GM21717 (cell line): Measurements from ENCODE around the gene SCG3.
"Not testable (repeated sequence)": the region's sequence is repeated elsewhere in the genome, so short reads cannot be mapped to it uniquely, and the experiment has no call there.

Experiments
- ATAC-seq: cut with Tn5 transposase; IDR thresholded peaks from one replicate; pipeline ENCODE4 v1.9.1; 2021; ENCODE audit warnings: mild to moderate bottlenecking, moderate library complexity; ENCODE audit not compliant: unreplicated experiment

SCG3 gene

DNA sequence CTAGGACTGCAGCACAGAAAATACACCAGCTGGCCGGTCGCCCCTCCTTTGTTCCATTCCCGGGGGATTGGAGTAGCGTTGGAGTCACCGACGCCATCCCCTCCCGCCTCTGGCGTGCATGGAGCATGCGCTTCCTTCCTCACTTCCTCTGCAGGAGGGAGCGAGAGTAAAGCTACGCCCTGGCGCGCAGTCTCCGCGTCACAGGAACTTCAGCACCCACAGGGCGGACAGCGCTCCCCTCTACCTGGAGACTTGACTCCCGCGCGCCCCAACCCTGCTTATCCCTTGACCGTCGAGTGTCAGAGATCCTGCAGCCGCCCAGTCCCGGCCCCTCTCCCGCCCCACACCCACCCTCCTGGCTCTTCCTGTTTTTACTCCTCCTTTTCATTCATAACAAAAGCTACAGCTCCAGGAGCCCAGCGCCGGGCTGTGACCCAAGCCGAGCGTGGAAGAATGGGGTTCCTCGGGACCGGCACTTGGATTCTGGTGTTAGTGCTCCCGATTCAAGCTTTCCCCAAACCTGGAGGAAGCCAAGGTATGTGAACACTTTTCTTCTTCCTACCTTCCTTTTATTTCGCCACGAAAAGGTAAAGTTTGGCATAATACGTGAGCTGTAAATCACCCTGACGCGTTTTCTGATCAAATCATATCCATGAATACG, at the start of gene SCG3:
Gene SCG3, plus strand, starts transcription at position 201 of the 661 bp plus-strand sequence. Its CDS starts 253 bp downstream, at position 454.
- ATAC-seq, result no peak

DNA sequence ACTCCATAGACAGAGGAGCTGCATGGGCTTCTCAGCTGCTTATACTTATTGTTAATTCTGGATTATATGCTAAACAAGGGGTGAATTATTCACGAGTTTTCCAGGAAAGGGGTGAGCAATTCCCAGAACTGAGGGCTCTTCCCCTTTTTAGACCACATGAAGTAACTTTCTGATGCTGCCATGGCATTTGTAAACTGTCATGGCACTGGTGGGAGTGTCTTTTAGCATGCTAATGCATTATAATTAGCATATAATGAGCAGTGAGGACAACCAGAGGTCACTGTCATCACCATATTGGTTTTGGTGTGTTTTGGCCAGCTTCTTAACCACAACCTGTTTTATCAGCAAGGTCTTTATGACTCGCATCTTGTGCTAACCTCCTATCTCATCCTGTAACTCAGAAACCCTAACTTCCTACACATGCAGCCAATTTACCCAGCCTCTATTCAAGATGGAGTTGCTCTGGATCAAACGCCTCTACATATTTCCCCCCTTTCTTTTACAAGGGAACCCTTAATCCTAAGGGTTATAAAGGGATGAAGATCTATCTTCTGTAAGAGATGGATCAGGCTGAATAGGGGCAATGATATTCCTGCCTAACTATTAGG, 46.6 kb upstream of the SCG3 start:
- ATAC-seq, result no peak

DNA sequence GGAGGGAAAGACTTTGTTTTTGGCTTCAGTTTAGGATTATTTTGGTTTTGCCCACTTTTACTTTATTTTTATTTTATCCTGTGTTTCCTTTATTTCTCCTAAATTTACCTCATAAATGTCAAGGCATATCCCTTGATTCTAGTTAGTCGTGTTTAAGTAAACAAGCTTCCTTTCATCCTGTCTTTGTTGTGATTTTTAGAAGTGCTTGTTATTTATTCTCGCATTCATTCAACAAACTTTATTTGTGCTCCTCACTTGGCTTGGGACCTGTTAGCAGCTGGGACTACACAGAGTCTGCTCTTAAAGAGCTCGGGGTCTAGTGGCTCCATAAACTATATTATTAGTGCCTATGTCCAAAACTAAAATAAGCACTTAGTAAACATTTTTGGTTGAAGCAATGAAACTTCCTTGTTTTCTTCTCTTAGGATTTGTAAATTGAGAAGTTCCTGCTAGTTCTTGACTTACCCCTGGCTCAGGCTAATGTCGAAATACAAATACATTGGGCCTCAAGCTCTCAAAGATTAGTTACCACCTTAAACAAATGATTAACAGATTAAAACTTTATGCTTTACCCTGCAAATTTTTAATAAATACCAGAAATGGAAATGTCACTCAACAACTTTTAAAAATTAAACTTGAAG, 39.7 kb upstream of the SCG3 start:
- no peak for ATAC-seq

DNA sequence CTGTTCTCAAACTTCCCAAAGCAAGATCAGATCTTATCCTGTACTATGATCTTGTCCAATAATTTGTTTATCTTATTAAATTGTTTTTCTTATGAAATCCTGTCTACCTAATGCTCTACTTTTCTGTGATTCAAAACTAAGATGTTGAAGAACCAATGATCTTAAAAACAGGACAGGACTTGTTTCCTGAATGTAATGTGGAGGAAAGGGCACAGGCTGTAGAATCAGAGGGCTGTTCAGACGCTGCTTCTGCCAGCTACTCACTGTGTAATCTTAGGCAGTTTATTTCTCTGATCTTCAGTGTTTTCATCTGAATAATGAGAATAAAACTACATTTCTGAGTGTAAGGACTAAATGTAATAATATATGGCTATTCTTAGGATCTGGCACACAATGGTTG, 38.6 kb upstream of the SCG3 start:
- ATAC-seq, result no peak

DNA sequence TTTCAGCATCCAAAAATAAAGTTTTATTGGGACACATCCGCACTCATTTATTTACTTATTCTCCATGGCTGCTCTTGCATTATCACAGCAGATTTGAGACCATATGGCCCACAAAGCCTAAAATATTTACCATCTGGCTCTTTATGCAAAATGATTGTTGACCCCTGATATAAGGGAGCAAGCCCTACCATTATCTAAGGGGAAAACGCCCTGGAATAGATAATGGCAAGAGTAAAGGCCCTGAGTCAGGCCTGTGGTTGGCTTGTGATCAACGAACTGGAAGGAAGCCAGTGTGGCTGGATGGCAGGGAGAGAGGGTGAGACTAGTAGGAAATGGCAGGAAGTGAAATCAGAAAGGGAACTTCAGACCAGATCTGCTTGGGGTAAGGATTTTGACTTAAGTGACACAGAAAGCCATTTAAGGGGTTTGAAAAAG, 34.2 kb upstream of the SCG3 start:
- no peak for ATAC-seq

DNA sequence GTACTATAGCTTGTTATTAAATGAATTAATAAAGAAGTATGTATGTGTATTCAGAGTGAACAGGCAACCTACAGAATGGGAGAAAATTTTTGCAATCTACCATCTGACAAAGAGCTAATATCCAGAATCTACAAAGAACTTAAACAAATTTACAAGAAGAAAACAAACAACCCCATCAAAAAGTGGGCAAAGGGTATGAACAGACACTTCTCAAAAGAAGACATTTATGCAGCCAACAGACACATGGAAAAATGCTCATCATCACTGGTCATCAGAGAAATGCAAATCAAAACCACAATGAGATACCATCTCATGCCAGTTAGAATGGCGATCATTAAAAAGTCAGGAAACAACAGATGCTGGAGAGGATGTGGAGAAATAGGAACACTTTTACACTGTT, 33.2 kb upstream of the SCG3 start:
- ATAC-seq, result not testable (repeated sequence)

DNA sequence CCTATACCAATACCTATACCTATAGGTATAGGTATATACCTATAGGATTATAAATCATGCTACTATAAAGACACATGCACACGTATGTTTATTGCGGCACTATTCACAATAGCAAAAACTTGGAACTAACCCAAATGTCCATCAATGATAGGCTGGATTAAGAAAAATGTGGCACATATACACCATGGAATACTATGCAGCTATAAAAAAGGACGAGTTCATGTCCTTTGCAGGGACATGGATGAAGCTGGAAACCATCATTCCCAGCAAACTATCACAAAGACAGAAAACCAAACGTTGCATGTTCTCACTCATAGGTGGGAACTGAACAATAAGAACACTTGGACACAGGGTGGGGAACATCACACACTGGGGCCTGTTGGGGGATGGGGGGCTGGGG, 32.7 kb upstream of the SCG3 start:
- ATAC-seq, result not testable (repeated sequence)

DNA sequence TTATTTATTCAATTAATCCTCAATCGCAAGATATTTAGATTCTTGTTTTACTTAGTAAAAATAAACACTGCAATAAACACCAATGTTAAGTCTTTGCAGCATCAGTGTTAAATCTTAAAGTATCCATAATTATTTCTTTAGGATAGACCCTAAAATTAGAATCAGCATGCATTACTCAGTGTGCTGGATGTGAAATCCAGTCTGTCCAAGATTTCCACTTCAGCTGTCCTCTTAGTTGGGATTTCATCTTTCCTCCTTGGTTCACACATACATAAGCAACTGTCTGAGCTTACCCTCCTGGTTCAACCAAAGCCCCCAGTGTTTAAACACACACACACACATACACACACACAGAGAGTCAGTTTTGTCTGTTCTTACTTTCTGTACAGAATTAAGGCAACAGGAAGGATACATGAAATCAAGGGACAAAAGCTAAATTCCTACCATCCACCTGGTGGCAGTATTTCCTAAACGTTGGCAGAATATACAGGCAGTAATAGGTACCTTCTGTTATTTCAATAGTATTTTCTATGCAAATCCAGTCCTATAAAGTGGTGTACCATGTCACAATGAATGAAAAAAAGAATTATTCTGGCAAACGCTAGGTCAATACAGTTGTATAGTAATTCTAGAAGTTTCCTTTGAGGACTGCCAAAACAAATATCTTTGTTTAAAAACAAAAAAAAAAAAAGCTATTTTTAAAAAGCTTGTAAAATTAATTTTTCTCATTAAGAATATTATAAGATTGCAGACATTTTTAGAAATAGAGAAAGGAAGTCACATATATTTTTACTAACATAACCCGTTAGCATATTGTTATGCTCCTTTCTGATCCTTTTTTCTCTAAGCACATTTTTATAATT, 31.4 kb upstream of the SCG3 start:
- ATAC-seq, result no peak

DNA sequence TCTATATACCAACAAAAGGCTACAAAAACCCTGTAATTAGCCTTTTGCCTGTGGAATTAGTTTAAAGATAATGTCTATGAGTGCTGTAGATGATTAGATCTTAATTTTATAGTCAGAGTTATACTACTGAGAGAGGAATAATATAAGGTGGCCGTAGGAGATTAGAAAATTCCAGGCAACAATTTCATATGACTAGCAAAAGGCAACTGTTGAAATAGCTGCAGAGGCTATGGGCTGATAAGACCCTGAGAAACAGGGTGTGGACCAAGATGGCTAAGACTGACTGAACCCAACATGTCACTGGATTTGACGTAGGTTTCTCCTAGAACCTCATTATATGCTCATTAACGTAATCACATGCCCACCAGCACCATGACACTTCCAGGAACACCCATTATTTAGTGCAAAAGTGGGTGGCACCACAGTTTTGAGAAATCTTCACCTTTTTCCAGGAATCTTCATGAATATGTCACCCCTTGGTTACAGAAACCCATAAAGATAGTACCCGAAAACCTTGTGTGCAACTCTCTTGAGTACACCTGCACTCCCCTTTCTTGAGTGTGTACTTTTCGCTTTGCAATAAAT, 29.1 kb upstream of the SCG3 start:
- no peak for ATAC-seq

DNA sequence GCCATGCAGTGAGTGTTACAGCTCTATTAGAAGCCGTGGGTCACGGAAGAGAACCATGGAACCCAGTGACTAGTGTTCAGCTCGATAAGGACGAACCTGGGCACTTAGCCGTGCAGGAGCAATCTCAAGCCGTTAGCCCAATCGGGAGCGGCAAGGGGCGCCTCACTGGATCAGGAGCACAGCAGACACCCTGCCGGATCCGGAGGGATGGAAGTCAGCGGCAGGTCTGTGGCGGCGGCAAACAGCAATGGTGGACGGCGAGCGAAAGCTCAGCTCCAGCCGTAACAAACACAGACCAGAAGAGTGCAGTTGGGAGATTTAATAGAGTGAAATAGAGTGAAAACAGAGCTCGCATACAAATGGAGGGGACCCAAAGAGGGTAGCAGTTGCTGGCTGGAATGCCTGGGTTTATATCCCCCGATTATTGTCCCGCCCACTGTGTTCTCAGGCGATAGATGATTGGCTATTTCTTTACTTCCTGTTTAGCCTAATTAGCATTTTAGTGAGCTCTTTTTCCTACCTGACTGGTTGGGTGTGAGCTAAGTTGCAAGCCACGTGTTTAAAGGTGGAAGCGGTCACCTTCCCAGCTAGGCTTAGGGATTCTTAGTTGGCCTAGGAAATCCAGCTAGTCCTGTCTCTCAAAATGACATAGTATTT, 25.8 kb upstream of the SCG3 start:
- not testable (repeated sequence) for ATAC-seq

DNA sequence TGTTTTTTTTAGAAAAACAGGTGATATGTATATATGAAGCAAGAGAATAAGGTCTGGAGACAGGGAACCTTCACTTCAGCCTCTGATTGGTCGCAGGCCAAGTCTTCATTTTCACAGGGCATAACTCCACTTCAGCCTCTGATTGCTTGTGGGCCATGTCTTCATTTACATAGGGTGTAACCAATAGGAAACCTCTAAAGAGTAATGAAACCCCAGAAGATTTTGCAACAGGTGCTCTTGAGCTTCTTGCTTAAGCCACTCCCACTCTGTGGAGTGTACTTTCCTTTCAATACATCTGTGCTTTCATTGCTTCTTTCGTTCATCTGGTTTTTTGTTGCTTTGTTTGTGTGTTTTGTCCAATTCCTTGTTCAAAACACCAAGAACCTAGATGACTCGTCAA, 22.6 kb upstream of the SCG3 start:
- no peak for ATAC-seq

DNA sequence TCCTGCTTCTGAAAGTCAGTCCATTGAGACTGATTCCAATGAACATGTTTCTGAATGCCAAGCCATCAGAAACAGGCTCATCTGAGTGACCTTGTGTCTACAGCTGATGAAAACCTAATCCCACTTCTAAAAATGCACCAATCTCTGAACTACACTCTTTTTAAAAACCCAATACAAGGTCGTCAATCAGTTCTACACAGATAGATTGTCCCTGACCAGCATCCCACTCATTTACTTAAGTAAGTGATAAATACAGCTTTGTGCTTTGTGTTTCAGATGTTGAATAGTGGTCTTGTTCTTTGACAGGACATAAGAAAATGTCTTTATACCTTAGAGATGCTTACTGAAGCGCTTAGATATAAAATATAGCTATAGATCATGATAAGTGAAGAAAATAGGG, 20.2 kb upstream of the SCG3 start:
- no peak for ATAC-seq

DNA sequence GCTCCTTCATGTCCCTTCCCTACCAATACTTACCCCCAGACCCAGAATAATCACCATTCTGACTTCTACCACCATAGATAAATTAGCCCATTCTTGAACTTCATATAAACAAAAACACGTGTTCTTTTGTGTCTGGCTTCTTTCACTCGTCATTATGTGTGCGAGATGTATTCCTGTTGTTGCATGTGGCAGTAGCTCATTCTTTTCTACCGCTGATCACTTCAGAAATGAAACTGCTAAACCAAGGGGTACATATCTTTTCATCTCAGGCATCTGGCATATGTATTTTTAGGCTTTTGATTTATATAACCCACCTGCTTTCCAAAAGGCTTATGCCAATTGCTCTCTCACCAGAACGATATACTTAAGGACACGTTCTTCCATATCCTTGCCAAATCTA, 13.8 kb upstream of the SCG3 start:
- no peak for ATAC-seq

DNA sequence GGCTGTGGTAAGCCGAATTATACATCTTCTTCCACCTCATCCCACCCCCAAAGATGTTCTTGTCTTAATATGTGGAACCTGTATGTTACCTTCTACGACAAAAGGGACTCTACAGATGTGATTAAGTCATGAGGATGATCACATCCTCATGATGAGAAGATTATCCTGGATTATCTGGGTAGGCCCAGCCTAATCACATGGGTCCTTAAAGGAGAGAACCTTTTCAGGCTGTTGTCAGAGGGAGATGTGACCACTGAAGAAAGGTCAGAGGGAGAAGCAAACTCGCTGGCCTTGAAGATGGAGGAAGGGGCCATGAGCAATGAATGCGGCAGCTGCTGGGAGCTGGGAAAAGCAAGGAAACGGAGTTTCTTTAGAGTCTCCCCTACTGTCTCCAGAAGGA, 12.9 kb upstream of the SCG3 start:
- no peak for ATAC-seq

DNA sequence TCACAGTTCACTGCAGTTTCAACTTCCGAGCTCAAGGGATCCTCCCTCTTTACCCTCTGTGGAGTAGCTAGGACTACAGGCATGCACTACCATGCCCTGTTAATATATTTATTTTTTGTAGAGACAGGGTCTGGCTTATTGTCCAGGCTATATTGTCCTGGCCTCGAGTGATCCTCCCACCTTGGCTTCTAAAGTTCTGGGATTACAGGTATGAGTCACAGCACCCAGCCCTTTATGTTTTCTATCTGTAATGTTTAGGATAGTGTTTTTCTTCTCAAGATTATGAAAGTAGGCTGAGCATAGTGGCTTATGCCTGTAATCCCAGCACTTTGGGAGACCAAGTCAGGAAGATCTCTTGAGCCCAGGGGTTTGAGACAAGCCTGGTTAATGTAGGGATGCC, 11.9 kb upstream of the SCG3 start:
- ATAC-seq, result no peak

DNA sequence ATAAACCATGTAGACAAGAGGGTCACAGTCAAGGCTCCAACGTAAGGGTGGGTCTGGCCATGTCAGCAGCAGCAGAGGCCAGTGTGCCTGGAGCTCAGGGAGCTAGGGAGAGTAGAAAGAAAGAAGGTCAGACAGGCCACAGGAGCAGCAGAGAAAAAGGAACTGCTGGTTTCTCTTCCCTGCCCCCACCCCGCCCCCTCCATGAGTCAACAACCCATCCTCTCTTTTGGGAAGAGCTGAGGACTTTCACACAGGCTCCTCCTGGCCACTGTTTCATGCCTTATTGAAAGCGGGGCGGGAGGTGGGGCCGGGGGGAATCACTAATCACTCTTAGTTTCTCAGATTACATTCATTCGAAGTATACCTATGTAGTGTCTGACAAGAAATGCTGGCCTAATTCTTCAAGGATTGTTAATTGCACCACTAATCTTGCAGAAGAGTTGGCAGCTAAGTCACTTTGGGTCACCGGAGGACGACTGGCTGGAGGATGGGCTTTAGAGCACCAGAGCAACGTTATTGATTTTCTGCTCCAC, 9.1 kb upstream of the SCG3 start:
- no peak for ATAC-seq

DNA sequence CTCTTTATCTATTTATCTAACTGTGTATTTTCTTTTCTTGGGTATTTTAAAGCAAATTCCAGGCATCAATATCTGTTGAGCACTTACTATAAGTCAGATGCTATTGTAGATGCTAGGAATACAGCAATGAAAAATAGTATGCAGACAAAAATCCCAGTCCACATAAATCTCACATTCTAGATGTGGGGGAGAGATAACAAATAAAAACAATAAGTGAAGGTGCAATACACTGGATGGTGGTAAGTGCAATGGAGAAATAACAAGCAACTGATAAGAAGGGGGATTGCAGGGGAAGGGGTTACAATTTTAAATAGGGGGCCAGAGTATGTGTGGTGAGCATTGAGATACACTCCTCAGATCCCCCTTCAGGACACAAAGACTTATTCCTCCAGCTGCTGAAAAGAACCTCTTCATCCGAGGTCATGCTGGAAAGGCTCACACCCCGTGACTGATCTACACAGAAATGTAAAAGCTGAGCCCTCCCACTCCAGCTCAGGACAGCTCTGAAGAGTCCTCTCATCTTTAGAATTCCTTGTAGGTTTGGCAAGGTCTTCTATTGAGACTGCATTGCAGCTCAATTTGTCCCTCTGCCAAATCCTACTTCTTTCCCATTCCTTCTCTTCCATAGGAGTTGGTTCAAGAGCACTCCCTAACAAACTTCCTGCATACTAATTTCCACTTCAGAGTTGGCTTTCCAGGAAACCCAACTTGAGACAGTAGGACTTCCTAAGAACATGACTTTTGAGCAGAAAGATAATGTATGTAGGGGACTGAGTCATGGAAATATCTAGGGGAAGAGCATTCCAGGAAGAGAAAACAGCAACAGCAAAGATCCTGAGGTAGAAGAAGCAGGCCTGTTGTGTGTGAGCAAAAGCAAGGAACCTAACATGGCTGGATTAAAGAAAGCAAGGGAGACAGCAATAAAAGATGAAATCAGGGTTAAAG, 8.1 kb upstream of the SCG3 start:
- no peak for ATAC-seq

DNA sequence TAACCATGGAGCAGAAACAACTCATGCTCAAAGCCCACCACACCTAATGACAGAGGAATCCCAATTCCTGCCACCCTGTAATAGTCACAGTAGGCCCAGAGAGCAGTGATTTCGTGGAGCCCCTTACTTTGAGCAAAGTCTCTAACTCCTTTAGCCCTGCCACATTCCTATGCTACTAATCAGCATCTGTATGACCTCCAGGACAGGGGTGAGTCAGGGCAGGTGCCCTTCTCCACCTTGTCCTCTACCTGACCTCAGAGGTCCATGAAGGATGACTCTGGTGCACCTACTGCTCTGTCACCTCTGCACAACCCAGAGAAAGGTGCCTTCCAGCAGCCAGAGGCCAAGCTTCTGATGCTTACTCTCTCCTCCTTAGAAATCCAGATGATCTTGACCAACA, 6.1 kb upstream of the SCG3 start:
- no peak for ATAC-seq

DNA sequence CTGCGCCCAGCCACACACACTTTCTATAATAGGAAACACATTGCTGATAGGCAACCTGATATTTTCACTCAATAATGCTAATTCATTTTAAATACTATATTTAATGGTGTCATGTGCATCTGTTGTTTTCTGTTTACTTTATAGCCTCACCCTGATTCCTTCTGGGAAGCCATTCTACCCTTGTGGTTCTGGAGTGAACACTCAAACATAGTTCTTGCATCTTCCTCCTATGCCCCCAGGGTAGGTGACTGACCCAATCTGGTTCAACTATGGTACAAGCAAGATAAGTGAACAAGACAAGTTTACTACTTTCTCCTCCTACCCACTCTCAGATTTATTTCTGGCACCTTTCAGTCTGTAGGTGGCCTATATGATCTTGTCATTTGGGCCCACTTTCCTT, 4.3 kb upstream of the SCG3 start:
- no peak for ATAC-seq
